H4 (cell line): ENCODE results near the gene TRERF1. TPM values are rescaled to one million over a fixed set of nuclear protein-coding genes. Genes with fewer than 3 reads are reported as not detected.
"Not testable (repeated sequence)": the region's sequence is repeated elsewhere in the genome, so short reads cannot be mapped to it uniquely, and the experiment has no call there.

Experiments used
- DNase-seq: peaks from one replicate; pipeline ENCODE4 v3.0.0-alpha.2; 2015; ENCODE audit warnings: low spot score
- total RNA-seq: library from RNA; depleted of rRNA; stranded (reverse); fragments of >200 nt; shearing (Covaris generic); gene quantifications from 2 replicates; pipeline ENCODE4 v1.2.3, GENCODE V29; 2014

Gene TRERF1
- total RNA-seq, 1 experiment from 2014 or later = 5.2 TPM

DNA sequence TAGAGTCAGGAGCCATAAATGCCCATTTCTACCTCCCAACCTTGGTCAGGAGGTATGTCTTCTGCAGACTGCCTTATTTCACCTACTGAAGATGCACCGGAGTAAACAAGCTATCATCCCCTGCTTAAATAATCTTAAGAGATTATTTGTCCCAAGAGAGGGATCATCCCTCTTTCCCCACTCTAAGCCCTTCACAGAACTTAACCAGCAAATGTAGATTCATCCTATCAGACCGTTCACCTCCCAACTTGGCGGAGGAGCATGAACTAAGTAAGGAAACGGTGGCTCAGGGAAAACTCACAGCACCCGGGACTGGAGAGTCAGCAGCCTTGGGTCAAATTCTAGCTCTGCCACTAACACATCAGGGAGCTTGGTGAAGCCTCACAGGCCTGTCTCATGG lies 115.3 kb downstream of the TRERF1 start:
- DNase-seq = no peak

DNA sequence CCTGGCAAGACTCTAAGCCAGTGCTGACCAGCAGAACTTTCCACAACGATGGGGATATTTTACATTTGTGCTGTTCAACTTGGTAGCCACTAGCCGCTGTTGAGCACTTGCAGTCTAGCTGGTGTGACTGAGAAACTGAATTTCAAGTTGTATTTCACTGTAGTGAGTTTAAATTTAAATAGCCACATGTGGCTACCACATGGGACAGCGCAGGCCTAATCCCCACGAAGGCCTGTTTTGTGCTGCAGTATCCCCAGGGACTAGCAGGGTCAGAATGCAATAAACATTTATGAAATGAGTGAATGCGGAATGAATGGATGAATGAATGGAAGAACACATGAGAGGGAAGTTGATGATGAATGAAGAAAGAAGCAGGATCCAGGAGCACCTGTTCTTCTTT lies 115.8 kb downstream of the TRERF1 start:
- DNase-seq = no peak

DNA sequence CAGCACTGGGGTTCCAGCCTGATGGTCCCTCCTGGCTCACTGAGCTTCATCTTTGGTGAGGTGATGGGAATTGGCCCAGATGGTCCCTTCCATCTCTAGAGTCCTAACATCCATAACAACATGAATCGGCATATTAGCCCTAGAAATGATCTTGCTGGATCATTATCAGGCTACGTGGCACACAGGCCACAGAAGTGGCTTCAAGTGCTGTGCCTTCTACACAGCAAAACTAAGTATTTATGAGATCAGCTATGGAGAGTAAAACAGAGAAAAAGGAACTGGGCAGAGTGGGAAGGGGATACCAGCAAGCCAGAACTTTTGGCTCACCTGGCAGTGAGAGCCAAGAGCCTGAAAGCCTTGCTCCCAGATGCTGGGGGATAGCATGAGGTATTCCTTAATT lies 116.9 kb downstream of the TRERF1 start:
- DNase-seq = no peak

DNA sequence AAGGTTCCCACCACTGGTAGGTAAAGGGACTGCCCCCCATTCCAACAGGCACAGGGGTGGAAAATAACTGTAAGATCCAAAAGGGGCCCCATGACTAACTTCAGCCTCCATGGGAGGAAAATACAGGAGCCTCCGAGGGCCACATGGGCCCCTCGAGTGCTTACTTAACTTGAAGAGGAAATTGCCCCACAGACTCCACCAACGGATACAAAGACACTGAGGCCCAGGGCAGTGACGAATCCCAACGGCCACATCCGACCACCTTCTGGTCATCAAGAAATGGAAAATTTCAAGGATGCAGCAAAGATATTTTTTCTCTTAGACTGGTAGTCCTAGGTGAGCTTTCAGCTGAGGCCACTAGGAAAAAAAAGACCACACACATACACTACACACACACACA lies 118.1 kb downstream of the TRERF1 start:
- DNase-seq = no peak

DNA sequence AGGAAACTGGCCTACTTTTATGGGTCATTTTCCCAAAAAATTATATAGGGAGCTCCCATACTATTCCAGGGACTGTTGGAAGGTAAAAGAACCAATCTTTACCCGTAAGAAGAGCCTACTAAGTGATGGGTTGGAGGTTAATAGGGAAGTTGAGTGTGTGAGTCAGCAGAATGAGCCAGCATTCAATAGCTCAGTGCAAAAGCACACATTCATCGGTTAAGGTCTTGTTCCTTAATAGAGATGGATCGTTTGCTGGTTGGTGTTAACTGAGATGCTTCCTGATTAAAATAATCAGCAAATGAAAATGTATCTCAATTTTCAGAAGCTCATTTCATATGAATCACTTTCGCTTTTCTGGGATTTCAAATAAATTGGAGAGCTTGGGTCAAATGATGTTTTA lies 118.8 kb downstream of the TRERF1 start:
- no peak for DNase-seq

DNA sequence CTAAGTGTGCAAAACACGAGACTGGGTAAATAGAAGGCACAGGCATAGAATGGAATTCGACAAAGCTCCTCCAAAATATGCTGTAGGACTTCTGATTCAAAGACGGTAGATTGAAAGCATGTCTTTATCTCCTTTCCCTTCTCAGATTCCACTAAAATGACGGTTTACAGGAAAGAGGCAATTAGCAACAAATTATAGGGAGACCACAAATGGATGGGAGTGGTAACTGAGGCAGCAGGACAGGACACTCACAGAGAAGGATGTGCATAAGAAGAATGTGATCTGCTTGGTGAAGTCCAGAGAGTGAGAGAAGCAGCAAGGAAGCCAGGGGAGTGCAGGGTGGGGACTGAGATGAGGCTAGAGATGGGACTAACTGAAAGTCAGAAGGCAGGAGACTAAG lies 120.7 kb downstream of the TRERF1 start:
- DNase-seq = no peak

DNA sequence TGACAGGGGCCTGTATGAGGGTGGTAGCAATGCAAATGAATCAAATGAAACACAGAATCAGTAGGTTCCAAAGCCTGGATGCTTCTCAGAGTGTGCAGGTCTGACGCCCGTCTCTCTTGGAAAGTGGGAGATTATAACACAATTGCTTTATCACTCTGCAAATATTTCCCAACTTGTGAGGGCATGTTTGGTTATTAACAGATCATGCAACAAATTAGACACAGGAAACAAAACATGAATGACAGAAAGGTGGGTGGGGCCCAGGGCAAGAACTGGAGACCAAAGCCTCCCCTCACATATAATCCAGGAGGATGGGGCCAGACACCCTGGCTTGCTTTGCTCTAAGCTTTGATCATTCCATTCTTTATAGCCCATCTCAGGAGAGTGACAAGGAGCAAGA lies 125.5 kb downstream of the TRERF1 start:
- DNase-seq = no peak

DNA sequence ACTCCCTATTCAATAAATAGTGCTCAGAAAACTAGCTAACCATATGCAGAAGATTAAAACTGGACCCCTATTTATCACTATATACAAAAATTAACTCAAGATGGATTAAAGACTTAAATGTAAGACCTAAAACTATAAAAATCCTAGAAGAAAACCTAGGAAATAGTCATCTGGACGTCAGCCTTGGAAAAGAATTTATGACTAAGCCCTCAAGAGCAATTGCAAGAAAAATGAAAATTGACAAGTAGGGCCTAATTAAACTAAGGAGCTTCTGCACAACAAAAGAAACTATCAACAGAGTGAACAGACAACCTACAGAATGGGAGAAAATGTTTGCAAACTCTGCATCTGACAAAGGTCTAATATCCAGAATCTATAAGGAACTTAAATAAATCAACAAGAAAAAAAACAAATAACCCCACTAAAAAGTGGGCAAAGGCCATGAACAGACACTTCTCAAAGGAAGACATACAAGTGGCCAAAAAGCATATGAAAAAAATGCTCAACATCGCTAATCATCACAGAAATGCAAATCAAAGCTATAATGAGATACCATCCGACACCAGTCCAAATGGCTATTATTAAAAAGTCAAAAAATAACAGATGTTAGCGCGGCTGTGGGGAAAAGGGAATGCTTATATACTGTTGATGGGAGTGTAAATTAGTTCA lies 126.9 kb downstream of the TRERF1 start:
- DNase-seq = not testable (repeated sequence)

DNA sequence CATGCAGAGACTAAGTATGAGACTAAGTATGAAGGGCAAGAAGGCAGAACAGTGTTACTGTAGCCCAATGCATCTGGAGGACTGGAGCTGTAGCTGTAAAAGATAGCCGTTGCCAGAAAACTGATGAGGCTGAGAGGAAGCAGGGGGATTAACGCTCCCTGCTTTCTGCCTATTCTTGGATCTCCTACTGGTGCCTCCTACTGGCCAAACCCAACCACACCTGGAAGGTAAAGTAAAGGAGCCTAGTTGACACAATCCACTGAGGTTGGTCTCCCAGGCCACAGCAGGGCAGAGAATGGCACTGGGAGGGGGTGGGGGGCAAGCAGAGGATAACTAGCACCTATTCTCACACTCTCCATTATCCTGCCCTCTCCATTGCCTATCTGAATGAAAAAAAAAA lies 129.1 kb downstream of the TRERF1 start:
- DNase-seq = no peak

DNA sequence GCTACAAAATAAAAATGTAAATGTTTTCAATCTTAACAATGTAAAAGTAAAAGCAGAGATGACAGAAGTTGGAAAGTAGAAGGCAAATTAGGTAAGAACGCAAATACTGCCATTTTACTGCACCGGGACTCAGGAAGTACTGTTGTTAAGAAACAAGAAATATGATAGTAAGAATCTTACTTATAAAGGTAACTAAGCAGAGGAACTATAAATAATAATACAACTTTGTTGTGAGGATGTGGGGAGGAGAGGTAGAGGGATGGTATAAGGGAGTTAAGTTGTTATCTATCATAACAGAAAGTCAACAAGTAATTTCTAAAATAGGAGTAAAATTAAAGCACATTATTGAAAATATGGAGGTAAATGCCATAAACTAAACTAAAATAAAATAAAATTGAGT lies 129.8 kb downstream of the TRERF1 start:
- no peak for DNase-seq

DNA sequence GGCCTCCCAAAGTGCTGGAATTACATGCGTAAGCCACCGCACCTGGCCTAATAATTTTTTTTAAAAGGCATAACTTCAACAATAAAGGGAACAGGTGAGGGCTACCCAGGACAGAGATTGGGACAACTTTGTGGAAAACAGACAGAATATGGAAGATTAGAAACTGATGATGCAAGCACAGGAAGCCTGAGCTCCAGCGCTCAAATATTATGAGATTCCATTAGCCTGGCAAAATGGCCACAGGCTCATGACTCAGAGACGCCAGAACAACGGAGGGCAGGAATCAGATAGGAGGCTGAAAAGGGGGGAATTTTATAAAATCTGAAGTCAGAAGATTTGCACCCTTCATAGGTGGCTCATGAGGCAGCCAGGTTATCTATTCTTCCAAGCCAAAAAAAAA lies 131.0 kb downstream of the TRERF1 start:
- DNase-seq = no peak

DNA sequence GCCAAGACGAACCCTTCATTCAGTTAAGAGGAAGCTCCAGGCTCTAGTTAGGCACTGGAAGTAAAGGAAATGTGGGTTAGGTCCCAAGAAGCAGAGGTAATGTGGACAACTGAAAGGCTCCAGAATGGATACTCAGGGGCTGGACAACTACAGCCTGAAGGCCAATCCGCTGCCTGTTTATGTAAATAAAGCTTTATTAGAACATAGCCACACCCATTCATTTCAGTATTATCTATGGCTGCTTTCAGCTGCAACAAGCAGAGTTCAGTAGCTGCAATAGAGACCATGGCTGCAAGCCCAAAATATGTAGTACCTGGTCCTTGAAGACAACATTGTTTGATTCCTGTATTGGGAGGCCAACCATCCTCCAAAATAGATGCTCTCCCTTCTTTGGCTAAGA lies 133.2 kb downstream of the TRERF1 start:
- no peak for DNase-seq

DNA sequence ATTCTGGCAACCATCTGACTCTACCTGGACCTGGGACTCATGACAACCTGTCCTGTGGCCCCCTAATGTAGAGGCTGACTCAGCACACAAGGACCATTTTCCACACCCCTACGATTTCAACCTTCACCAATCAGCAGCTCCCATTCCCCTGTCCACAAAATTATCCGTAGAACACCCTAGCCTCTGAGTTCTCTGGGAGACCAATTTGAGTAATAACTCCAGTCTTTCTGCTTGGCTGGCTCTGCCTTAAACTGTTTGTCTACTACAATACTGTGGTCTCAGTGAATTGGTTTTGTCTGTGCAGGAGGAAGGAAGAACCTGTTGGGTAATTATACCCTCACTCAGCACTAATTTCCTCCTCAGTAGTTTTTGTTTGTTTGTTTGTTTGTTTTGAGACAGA lies 134.7 kb downstream of the TRERF1 start:
- no peak for DNase-seq

DNA sequence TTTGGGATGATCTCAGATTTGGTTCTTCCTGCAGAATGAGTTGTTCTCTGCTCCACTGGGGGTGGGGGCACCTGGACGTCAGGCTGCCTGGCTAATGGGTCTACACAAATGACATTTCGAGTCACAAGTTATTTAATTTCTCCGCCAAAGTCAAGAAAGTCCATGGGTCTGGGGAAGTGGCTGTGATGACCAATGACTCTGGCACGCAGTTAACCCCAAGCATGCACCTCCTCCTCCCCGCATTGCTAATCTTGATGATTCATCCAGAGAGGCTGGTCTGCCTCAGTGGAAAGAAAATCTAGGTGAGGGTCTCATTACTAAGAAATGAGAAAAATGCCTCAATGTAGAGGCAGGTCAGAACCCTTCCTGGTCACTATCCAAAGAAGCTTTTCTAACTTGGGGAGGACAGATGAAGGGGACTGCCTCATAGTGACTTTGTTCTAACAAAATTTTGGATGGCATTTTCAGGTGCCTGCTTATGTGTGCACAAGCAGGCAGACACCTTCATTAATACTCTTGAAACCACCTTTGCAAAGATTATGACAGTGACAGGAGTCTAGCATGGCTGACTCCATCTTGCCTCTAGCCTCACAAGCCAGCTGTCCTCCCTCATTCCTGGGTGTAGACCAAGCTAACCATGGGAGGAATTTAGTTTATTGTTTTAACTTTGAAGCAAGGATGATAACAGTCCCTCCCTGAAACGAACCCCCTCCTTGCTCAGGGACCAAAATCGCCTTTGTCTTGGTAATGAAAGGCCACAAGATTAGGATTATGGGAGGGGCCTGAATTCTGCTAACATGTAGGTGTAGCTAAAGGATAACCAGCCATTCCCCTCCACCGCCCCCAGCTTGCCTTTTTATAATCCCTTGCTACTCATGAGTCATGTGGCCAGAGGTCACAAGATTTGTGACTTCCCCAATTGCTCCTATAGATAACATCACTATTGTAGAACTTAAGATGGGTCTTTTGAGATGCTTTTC lies 135.4 kb downstream of the TRERF1 start:
- DNase-seq = peak; percentile 95

DNA sequence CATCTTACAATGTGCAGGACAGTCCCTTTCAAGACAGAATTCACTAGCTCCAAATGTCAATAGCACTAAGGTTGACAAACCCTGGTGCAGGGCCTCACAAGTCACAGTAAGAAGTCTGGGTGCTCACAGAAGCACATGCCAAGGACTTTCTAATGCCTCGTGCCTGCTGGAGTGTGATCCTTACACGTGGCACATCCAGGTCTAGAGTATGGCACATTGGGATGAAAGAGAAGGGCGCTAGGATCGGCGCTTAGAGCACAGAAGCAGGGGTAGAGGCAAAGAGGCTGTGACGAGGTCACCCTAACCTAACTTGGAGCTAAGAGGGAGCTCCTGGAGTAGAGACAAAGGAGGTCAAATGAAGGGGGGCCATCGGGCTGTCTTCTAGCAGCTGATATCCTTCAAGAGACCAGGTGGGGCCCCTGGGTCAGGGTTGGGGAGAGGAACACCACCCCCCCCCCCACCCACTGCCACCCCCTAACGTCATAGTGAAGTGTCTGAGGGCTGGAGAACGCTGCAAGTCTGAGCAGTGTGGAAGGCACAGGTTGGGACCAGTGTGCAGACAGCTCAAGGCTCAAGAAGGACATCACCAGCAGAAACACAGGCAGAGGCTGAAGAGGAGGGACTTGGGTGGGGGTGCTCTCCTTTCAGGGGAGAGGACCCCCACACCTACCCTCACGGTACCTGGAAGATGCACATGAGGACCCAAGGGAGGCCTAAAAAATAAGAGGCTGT lies 136.3 kb downstream of the TRERF1 start:
- no peak for DNase-seq

DNA sequence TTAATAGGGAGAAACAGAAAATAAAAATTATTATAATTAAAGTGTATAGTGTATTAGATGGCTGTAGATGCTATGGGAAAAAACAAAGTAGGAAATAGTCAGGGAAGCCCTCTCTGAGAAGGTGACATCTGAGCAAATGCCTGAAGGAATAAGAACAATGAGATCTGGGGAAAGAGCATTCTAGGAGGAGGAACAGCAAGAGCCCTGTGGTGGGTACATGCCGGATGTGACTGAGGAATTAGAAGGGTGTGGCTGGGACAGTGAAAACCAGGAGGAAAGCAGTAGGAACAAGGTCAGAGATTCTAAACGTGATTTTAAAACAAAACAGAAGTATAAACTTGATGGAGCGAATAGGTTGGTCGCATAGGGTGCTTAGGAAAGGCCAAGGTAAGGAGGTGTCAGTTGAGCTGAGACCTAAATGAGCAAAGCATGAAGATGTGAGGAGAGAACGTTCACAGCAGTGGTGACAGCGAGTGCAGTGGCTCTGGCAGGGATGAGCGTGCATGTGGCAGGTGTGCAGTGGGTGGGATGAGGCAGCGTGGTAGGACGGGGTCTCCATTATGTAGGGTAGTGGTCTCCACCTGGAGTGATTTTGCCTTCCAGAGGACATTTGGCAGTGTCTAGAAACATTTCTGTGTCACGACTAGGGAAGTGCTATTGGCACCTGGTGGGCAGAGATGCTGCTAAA lies 137.0 kb downstream of the TRERF1 start:
- DNase-seq = peak; percentile 36

DNA sequence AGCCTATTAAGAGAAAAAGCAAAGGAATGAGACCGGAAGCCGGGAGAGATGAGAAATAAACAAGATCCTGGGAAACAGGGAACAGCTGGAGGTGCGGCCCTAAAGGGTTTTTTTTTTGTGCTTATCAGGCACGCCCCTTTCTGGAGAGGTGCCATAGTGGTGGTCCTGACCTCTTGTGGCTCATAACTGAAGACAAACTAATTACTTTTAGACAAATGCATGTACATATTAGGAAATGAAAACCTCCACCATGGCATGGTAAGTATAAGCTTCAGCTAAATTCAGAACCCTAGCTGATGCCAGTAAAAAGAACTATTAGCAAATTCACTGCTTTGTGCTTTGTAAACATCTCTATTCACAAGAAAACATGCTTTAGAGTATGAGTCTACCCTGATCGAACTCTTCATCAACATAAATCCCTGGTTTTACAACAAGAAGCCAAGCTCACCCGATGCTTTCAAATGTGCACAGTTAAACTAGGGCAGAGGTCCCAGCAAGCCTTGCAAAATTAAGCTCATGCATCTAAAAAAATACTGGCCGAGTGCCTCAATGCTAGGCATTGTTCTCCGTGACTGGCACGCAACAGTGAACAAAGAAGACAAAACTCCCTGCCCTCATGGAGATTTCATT lies 137.7 kb downstream of the TRERF1 start:
- DNase-seq = peak; percentile 77

DNA sequence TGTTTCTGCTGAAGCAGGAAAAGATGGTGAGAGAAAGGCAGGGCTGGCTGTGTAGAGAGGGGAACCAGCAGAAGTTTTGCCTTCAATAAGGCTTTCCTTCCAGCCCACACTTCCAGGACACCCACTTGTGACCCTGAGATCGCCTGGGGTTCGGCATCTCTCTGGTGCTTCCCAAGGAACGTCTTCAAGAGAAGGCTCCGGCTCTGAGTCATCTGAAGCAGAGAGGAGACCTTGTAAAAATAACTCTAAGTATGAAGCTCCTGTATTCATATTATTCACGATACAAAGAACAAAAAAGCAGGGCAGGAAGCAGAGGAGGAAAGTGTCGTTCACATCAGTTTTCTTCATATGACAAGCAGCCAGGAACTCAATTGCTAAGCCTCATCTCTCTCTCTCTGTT lies 138.7 kb downstream of the TRERF1 start:
- DNase-seq = no peak

DNA sequence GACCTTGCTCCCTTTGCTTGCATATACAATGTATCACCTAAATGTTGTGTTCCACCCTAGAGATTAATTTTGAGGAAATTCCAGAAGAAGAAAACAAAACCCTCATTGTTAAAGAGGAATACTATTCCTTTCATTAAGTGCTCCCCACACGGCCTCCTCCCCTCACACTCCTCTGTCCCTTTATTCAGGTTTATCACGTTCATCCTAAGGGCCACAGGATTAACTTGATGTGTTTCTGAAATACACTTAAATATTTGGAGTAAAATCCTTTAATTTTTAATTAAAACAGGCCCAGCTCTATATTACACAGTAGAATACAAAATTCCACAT lies 144.6 kb downstream of the TRERF1 start:
- no peak for DNase-seq

DNA sequence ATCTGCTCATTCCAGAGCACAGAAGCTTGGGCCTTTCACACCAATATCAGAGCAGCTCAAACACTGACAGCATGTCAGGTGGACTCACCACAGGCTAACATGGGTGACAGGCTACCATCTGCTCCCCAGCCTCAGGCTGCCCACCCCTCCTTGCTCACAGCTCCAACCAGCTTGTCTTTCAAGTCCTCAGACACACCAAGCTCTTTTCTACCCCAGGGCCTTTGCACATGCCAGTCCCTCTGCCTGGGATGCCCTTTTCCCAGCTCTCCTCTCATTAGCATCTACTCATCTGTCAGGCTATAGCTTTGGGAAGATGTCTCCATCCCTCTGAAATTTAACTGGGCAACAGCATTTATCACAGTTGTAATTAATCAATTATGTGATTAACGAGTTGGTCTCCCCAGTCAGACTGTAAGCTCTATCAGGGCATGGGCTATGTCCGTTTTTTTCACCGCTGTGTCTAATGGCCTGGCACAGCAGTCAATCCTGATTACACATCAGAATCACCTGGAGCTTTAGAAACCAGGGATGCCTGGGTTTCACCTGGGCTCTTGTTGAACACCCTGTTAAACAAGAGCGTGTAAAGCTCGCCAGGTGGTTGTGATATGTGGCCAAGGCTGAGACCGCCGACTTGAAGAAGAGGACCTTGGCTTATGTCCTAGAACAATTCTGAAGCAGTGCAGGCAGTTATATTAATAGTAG lies 145.1 kb downstream of the TRERF1 start:
- no peak for DNase-seq
